Suppressor macrophage treated with lipopolysaccharide for 4 hours (primary cell): Measurements from ENCODE around the gene POMGNT1.

Experiments
- DNase-seq: peaks from one replicate; pipeline ENCODE4 v3.0.0-alpha.2; 2020

POMGNT1 gene

GRCh38 chr1:46152016-46152415, 46.2 kb downstream of the POMGNT1 start:
- peak; percentile 56 for DNase-seq

- no peak for DNase-seq
Measured at GRCh38 chr1:46150085-46150484, 48.1 kb downstream of the POMGNT1 start.

GRCh38 chr1:46148318-46148717, 49.9 kb downstream of the POMGNT1 start:
- no peak for DNase-seq
